Activated CD8-positive, alpha-beta T cell treated with anti-CD3 and anti-CD28 coated beads, Interleukin-2, amount 10 ng/mL, durations not matched to agents 7 days and 5 days (primary cell): ENCODE results near the gene GSX1. TPM values are rescaled to one million over a fixed set of nuclear protein-coding genes. Genes with fewer than 3 reads are reported as not detected.
"Not testable (repeated sequence)": the region's sequence is repeated elsewhere in the genome, so short reads cannot be mapped to it uniquely, and the experiment has no call there.

Source experiments
- ATAC-seq: fragments of 150-1000 bp; cut with Tn5 transposase; one replicate; pipeline ENCODE4 v1.10.0; 2021; ENCODE audit warnings: moderate library complexity
- CTCF ChIA-PET: fragments of 350-600 bp; sonication (Branson Sonifier 250); formaldehyde crosslinking; loops from one replicate; lab custom pipeline; 2021; ENCODE audit warnings: antibody characterized with exemption; lab: Charles Lee
- POLR2A ChIA-PET: fragments of 350-600 bp; sonication (Branson Sonifier 250); formaldehyde crosslinking; loops from one replicate; lab custom pipeline; 2021; ENCODE audit warnings: antibody characterized with exemption; lab: Charles Lee
- DNase-seq: peaks from one replicate; pipeline ENCODE4 v3.0.0-alpha.2; 2020
- H3K27ac Mint-ChIP-seq: one replicate; pipeline ENCODE4 v1.8.0; 2021; ENCODE audit warnings: mild to moderate bottlenecking, mixed read lengths
- H3K27me3 Mint-ChIP-seq: one replicate; pipeline ENCODE4 v1.8.0; 2021; ENCODE audit warnings: low read depth, mixed read lengths
- H3K36me3 Mint-ChIP-seq: one replicate; pipeline ENCODE4 v1.8.0; 2021; ENCODE audit warnings: low read depth, mixed read lengths
- H3K4me1 Mint-ChIP-seq: one replicate; pipeline ENCODE4 v1.8.0; 2021; ENCODE audit warnings: low read depth, mixed read lengths
- H3K4me3 Mint-ChIP-seq: one replicate; pipeline ENCODE4 v1.8.0; 2021; ENCODE audit warnings: mild to moderate bottlenecking, mixed read lengths
- H3K9me3 Mint-ChIP-seq: one replicate; pipeline ENCODE4 v1.8.0; 2022; ENCODE audit warnings: mixed read lengths; ENCODE audit not compliant: insufficient read depth
- total RNA-seq, 2 experiments: library from RNA; stranded (reverse); gene quantifications; one replicate each; pipeline ENCODE4 v1.2.3, GENCODE V29; 2021

The GSX1 gene
- total RNA-seq, 2 experiments from 2014 or later: not detected

GRCh38 chr13:27794921-27795717 lies 2.8 kb downstream of the GSX1 start:
- DNase-seq: no peak
- ChIA-PET POLR2A (no interaction called here), CTCF (interaction anchor here (0.8 to 3.7 kb wide), 4 partner anchors 12 to 34 kb away, joined by 3 to 20 read pairs (median 5); no protein-coding TSS in a partner anchor)
- Mint-ChIP-seq H3K9me3 (no peaks in the 10 kb centered on the region), H3K4me1 (peaks cover 26% of the 10 kb centered on the region), H3K27me3 (peaks cover 90% of the 10 kb centered on the region), H3K36me3 (peaks cover 5% of the 10 kb centered on the region), H3K27ac (no peak overlapping the region), H3K4me3 (no peak overlapping the region)
- ATAC-seq: no peak

- H3K27ac Mint-ChIP-seq: no peak overlapping the region
- peaks cover 5% of the 10 kb centered on the region for H3K36me3 Mint-ChIP-seq
- peaks cover 22% of the 10 kb centered on the region for H3K4me1 Mint-ChIP-seq
Observed at GRCh38 chr13:27795718-27796019, 3.4 kb downstream of the GSX1 start.

GRCh38 chr13:27796544-27797227 lies 4.4 kb downstream of the GSX1 start:
- H3K9me3 Mint-ChIP-seq: no peaks in the 10 kb centered on the region
- peaks cover 5% of the 10 kb centered on the region for H3K36me3 Mint-ChIP-seq
- ChIA-PET POLR2A (no interaction called here), CTCF (interaction anchor here (3.7 kb wide), 1 partner anchor 29 kb away, joined by 20 read pairs; no protein-coding TSS in a partner anchor)
- no peak for DNase-seq
- no peak overlapping the region for H3K27ac Mint-ChIP-seq
- H3K4me3 Mint-ChIP-seq: no peak overlapping the region
- peaks cover 12% of the 10 kb centered on the region for H3K4me1 Mint-ChIP-seq
- no peak for ATAC-seq
- peaks cover 88% of the 10 kb centered on the region for H3K27me3 Mint-ChIP-seq

More at GRCh38 chr13:27795718-27796019, 3.4 kb downstream of the GSX1 start:
- ChIA-PET CTCF (interaction anchor here (0.8 to 3.7 kb wide), 4 partner anchors 12 to 33 kb away, joined by 3 to 20 read pairs (median 5); no protein-coding TSS in a partner anchor), POLR2A (no interaction called here)
- H3K9me3 Mint-ChIP-seq: no peaks in the 10 kb centered on the region
- ATAC-seq (no peak), DNase-seq (no peak)
- H3K27me3 Mint-ChIP-seq: peaks cover 93% of the 10 kb centered on the region
- H3K4me3 Mint-ChIP-seq: no peak overlapping the region

- Mint-ChIP-seq H3K9me3 (no peaks in the 10 kb centered on the region), H3K36me3 (no peaks in the 10 kb centered on the region), H3K4me3 (no peak overlapping the region), H3K4me1 (peaks cover 7% of the 10 kb centered on the region), H3K27ac (no peak overlapping the region), H3K27me3 (peaks cover 84% of the 10 kb centered on the region)
- POLR2A ChIA-PET: no interaction called here
- DNase-seq (no peak), ATAC-seq (no peak)
- CTCF ChIA-PET: interaction anchor here (3.7 kb wide), 1 partner anchor 29 kb away, joined by 20 read pairs; no protein-coding TSS in a partner anchor
Observed at GRCh38 chr13:27797228-27797624, 4.9 kb downstream of the GSX1 start.

- Mint-ChIP-seq H3K36me3 (no peaks in the 10 kb centered on the region), H3K27ac (no peak overlapping the region), H3K9me3 (no peaks in the 10 kb centered on the region), H3K4me3 (no peak overlapping the region), H3K4me1 (no peaks in the 10 kb centered on the region), H3K27me3 (peaks cover 36% of the 10 kb centered on the region)
- POLR2A ChIA-PET: no interaction called here
- CTCF ChIA-PET: interaction anchor here (1.0 to 1.8 kb wide), 3 partner anchors 11 to 23 kb away, joined by 3 to 6 read pairs (median 6); no protein-coding TSS in a partner anchor
- DNase-seq (no peak), ATAC-seq (no peak)
Observed at GRCh38 chr13:27806744-27807387, 14.6 kb downstream of the GSX1 start.

- ATAC-seq: no peak
- no peak overlapping the region for H3K4me3 Mint-ChIP-seq
- H3K27ac Mint-ChIP-seq: no peak overlapping the region
- H3K9me3 Mint-ChIP-seq: no peaks in the 10 kb centered on the region
- no peaks in the 10 kb centered on the region for H3K4me1 Mint-ChIP-seq
- no peak for DNase-seq
- ChIA-PET CTCF (interaction anchor here (1.0 kb wide), 1 partner anchor 214 kb away, joined by 3 read pairs; no protein-coding TSS in a partner anchor), POLR2A (no interaction called here)
- no peaks in the 10 kb centered on the region for H3K36me3 Mint-ChIP-seq
- H3K27me3 Mint-ChIP-seq: peaks cover 31% of the 10 kb centered on the region
Observed at GRCh38 chr13:27808851-27809550, 16.7 kb downstream of the GSX1 start.

GRCh38 chr13:27810009-27810408 lies 17.7 kb downstream of the GSX1 start:
- no peaks in the 10 kb centered on the region for H3K36me3 Mint-ChIP-seq
- H3K4me3 Mint-ChIP-seq: no peak overlapping the region
- H3K27ac Mint-ChIP-seq: no peak overlapping the region
- CTCF ChIA-PET: interaction anchor here (1.4 to 1.5 kb wide), 2 partner anchors 18 to 20 kb away, joined by 3 to 6 read pairs; no protein-coding TSS in a partner anchor
- no peaks in the 10 kb centered on the region for H3K4me1 Mint-ChIP-seq
- DNase-seq (no peak), ATAC-seq (no peak)
- POLR2A ChIA-PET: no interaction called here
- peaks cover 31% of the 10 kb centered on the region for H3K27me3 Mint-ChIP-seq
- no peaks in the 10 kb centered on the region for H3K9me3 Mint-ChIP-seq

GRCh38 chr13:27810461-27810860 lies 18.2 kb downstream of the GSX1 start:
- CTCF ChIA-PET: interaction anchor here (1.0 to 1.5 kb wide), 3 partner anchors 16 to 20 kb away, joined by 3 to 6 read pairs (median 4); no protein-coding TSS in a partner anchor
- no peak for ATAC-seq
- no peak for DNase-seq
- H3K27me3 Mint-ChIP-seq: peaks cover 31% of the 10 kb centered on the region
- no peak overlapping the region for H3K27ac Mint-ChIP-seq
- no peaks in the 10 kb centered on the region for H3K9me3 Mint-ChIP-seq
- no peaks in the 10 kb centered on the region for H3K36me3 Mint-ChIP-seq
- no peaks in the 10 kb centered on the region for H3K4me1 Mint-ChIP-seq
- POLR2A ChIA-PET: no interaction called here
- H3K4me3 Mint-ChIP-seq: no peak overlapping the region

- no peaks in the 10 kb centered on the region for H3K9me3 Mint-ChIP-seq
- peaks cover 13% of the 10 kb centered on the region for H3K27me3 Mint-ChIP-seq
- ChIA-PET POLR2A (no interaction called here), CTCF (no interaction called here)
- no peak for DNase-seq
- H3K4me1 Mint-ChIP-seq: no peaks in the 10 kb centered on the region
- H3K4me3 Mint-ChIP-seq: no peak overlapping the region
- no peaks in the 10 kb centered on the region for H3K36me3 Mint-ChIP-seq
- ATAC-seq: no peak
- no peak overlapping the region for H3K27ac Mint-ChIP-seq
Observed at GRCh38 chr13:27813826-27814225, 21.5 kb downstream of the GSX1 start.

GRCh38 chr13:27817832-27818231 lies 25.5 kb downstream of the GSX1 start:
- ATAC-seq, H3K36me3 Mint-ChIP-seq, DNase-seq, H3K9me3 Mint-ChIP-seq, H3K4me1 Mint-ChIP-seq, H3K27ac Mint-ChIP-seq, POLR2A ChIA-PET, H3K4me3 Mint-ChIP-seq: not testable (repeated sequence)
- CTCF ChIA-PET: interaction anchor here (1.0 to 2.2 kb wide), 4 partner anchors 9 to 47 kb away, joined by 3 to 13 read pairs (median 4); no protein-coding TSS in a partner anchor
- H3K27me3 Mint-ChIP-seq: peaks cover 33% of the 10 kb centered on the region
